Fibroblast of the conjunctiva (primary cell): Measurements from ENCODE around the gene CPNE2.
"Not testable (repeated sequence)": the region's sequence is repeated elsewhere in the genome, so short reads cannot be mapped to it uniquely, and the experiment has no call there.

ENCODE experiments used
- DNase-seq: peaks from one replicate; pipeline ENCODE4 v3.0.0-alpha.2; 2010; ENCODE audit warnings: low read depth

The CPNE2 gene

DNA sequence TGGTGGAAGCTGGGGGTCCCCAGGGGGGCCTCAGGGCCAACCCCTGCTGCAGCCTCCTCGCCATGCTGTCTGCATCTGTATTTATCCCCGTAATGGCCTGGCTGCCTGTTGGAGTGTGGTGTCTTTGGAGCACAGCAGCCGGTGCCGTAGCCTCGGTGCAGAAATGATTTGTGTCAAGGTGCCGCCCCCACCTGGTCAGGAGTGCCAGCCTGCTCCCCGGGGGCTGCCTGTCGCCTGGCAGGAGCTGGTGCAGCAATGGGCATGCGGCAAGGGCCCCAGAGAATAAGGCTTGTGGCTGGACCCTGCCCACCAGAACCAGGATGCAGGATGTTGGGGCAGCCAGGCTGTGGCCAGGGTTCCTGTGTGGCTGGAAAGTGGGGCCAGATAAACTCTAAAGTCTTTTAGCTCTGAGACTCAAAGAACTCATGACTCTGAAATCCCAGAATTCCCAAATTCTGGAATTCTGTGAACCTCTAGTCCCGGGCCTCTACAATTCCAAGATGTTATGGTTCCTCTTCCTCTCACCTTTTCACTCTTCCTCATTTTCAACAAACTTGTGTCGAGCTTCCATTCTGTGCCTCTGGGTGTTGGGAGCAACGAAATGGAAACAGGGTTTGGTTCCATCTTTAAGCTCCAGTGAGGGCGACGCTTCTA, 5.9 kb downstream of the CPNE2 start:
- no peak for DNase-seq

DNA sequence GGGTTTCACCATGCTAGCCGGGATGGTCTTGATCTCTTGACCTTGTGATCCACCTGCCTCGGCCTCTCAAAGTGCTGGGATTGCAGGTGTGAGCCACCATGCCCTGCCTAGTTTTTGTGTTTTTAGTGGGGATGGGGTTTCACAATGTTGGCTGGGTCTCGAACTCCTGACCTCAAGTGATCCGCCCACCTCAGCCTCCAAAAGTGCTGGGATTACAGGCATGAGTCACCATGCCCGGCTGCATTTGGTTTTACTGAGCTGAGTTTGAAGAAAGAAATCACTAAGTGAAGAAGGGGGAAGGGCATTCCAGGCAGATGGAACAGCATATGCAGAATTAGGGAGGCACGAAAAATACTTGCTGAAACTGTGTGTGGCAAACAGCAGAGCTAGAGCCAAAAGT, 7.6 kb downstream of the CPNE2 start:
- not testable (repeated sequence) for DNase-seq

DNA sequence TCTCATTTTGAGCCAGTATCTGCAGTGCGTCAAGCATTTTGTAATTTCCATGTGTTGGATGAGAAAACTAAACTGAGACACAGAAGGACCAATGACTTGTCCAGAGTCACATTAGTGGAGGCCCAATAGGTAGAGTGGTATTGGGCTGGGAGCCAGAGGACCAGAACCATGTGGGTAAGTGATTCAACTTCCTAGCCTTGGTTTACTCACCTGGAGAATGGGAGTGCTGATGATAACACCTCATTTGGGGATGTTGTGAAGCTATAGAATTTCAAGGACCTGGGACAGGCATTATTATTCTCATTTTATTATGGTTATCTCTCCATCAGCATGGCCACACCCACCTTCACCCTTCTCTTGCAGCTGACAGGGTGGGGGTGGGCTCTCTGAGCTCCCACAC, 8.1 kb downstream of the CPNE2 start:
- no peak for DNase-seq

DNA sequence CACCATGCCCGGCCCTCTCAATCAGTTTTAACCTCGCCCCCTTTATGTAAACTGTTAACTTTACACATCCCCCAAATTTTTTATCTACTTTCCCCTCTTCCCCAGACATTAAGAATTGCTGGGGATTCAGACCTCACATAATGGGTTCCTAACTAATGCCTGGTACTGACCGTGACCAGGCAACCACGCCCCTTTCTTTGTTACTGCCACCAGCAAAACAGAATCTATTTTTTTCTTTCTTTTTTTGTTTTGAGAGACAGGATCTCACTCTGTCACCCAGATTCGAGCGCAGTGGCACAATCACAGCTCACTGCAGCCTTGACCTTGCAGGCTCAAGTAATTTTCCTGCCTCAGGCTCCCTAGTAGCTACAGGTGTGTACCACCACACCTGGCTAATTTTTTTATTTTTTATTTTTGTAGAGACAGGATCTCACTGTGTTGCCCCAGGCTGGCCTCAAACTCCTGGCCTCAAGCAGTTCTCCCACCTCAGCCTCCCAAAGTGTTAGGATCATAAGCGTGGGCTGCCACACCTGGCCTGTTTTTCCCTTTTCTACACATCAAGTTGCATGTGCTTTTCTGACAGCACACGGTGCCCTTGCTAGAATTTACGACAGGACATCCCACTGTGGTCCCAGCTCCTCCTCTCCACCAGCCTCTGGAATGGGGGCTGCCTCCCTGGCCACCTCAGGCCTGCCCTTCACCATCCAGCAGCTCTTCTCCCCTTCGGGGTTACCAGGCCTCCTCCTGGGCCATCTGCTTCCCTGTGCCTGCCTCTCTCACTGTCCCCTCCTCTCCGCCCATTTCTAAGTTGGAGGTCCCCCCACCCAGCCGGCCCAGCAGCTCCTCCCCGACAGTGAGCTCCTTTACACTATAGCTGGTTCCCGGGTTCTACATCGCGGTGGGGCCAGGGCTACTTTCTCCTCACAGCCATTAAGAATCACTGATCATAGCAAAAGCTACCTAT, 10.8 kb downstream of the CPNE2 start:
- DNase-seq: no peak

DNA sequence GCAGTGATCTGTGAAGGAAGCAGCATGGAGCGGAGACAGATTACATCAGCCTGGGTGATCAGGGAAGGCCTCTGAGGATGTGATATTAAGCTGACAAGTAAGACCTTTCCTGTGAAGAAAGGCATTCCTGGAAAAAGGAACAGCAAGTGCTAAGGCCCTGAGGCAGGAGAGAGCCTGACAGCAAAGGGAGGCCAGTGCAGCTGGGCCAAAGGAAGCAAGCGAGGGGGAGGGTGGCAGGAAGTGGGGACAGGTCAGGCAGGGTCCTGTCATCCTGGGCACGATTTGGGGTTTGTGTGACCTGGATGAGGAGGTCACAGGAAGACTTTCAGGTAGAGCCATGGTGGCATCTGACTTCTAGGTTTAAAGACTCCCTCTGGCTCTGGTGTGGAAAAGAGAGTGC, 12.3 kb downstream of the CPNE2 start:
- no peak for DNase-seq

DNA sequence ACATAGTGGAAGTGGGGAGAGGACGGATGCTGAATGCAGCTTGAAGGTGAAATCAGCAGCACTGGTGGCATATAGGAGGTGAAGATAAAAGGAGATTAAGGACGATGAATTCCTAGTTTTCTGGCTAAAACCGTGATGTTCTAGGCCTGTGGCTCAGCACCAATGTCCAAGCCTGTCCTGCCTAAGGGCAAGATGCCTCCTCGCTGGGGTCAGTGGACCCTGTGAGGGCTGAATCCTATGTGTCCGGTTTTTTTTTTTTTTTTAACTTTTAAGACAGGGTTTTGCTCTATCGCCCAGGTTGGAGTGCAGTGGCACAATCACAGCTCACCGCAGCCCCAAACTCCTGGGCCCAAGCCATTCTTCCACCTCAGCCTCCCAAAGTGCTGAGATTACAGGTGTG, 12.8 kb downstream of the CPNE2 start:
- DNase-seq: no peak

DNA sequence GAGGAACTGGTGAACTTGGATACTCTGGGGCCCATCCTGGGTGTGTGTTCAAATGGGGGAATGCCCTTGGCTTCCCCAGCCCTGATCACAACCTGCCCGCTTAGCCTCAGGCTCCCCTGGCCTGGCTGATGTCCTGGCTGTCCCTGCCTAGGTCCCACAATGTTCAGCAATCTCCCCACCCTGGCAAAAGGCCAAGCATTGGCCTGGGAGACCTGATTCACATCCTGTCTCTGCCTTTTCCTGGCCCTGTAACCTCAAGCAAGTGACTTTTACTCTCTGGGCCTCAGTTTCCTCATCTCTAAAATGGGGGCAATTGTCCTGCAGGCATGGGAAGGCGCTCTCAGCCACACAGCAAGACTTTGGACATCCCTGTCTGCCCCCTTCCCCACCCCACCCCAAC, 14.4 kb downstream of the CPNE2 start:
- DNase-seq: no peak

DNA sequence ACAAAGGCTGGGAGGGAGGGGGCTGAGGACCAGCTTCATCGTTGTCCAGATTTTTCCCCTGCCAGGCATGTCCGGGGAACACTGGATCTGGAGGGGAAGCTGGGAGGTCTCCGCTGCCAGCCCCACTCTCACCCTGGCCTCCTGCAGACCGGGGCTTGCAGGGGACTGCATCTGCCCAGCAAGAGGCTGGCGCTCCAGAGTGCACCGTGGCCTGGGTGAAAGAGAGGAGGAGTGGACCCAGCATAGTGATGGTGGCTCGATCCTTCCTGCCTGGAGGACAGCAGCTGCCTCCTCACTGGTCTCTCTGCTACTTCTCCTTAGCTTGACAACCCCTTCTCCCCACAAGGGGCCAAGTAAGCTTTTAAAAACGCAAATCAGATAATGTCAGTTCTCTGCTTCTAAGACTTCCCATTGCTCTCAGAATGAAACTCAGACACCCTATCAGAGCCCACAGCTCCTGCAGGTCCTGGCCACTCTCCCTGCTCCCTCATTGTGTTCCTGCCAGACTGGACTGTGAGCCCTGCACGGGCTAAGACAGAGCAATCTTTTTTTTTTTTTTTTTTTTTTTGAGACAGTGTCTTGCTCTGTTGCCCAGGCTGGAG, 15.0 kb downstream of the CPNE2 start:
- no peak for DNase-seq

DNA sequence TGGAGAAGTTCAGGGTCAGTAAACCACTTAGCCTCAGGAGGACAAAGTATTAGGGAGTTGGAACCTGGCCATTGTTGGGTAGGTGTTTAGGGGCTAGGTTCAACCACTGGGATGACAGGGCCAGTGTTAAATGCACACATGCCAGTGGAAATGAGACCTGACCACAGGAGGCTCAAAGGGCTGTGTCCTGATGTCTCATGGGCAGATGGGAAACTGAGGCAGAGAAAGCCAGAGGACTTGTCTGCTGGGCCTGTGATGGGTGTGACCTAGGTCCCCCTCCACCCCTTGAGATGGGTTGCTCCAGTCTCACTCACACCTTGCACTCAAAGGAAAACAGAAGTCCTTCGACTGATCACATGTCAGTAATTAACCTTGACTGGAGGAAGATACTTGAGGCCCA, 16.0 kb downstream of the CPNE2 start:
- DNase-seq: no peak

DNA sequence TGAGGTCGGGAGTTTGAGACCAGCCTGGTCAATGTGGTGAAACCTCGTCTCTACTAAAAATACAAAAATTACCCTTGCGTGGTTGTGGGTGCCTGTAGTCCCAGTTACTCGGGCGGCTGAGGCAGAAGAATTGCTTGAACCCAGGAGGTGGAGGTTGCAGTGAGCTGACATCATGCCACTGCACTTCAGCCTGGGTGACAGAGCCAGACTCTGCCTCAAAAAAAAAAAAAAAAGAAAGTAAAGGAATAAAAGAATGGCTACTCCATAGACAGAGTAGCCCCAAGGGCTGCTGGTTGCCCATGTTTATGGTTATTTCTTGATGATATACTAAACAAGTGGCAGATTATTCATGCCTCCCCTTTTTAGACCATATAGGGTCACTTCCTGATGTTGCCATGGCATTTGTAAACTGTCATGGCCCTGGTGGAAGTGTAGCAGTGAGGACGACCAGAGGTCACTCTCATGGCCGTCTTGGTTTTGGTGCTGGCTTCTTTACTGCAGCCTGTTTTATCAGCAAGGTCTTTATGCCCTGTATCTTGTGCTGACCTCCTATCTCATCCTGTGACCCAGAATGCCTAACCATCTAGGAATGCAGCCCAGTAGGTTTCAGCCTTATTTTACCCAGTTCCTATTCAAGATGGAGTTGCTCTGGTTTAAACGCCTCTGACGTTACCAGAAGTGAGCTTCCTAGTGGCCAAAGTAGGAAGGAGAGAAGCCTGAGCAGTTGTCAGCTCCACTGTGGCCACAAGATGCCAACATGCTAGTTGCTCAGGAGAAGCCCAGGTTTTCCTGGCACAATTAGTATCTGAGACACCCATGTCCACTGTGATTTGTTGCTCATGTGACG, 17.1 kb downstream of the CPNE2 start:
- DNase-seq: not testable (repeated sequence)

DNA sequence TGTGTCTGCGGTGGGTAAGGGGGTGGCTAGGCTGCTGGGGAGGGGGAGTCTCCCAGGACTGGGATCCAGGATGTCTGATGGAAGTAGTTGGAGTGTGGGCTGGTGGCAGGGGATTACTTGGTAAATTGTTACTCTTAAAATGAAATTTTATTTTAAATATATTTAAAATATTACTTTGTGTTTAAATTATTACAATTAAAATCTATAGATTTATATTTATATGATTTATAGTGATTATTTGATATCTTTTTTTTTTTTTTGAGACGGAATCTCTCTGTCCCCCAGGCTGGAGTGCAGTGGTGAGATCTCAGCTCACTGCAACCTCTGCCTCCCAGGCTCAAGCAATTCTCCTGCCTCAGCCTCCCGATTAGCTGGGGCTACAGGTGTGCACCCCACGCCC, 18.6 kb downstream of the CPNE2 start:
- no peak for DNase-seq

DNA sequence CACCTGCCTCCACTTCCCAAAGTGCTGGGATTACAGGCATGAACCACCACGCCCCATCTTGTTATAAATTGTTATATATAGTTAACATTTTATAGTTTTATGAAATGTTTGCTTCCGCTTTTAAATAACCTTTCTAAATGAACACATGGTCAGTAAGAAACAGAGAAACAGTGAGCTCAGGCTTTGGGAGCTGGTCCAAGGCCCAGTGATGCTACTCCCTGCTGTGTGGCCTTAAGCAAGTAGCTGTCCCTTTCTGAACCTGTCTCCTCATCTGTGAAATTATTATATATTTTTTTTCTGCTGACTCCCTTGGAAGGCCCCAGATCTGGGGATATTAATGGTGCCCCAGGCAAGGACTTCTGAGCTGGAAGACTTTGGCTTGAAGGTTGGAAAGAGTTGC, 19.0 kb downstream of the CPNE2 start:
- no peak for DNase-seq

DNA sequence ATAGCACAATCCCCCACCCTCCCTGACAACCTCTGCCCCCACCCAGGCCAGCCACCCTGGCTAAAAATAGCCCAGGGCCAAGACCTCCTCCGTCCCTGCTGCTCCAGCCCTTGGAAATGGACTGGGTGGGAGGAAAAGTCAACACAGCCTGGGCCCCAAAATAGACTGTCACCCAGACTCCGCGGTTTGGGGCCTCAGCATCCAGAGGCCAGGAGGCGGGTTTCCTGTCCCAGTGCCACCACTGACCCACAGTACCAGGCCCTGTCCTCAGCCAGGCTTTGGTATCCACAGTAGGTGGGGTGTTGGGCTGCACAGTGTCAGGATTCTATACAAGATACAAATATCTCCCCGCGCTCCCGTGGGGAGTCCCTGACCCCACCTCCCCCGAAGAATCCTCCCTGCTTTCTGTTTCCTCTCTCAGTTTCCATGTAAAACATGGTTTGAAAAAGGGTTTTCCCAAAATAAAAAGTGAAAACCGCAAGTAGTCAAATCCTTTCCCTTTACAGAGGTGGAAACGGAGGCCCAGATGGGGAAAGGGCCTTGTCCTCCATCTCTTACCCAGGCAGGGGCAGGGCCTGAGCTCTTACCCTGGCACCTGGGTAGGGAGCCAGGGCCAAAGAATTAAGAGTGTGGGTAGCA, 20.1 kb downstream of the CPNE2 start:
- DNase-seq: no peak

DNA sequence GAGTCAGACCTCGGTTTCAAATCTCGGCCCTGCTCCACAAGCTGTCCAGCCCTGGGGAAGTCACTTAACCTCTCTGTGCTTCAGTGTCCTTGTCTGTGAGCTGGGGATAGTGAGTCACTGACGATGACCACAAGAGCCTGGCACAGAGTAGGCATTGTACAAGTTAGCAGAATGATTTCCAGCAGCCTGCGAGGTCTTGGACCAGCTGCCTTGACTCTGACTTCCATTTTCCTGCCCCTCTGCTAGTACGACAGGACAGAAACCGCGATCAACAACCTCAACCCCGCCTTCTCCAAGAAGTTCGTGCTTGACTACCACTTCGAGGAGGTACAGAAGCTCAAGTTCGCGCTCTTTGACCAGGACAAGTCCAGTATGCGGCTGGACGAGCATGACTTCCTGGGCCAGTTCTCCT, 20.7 kb downstream of the CPNE2 start:
- no peak for DNase-seq

DNA sequence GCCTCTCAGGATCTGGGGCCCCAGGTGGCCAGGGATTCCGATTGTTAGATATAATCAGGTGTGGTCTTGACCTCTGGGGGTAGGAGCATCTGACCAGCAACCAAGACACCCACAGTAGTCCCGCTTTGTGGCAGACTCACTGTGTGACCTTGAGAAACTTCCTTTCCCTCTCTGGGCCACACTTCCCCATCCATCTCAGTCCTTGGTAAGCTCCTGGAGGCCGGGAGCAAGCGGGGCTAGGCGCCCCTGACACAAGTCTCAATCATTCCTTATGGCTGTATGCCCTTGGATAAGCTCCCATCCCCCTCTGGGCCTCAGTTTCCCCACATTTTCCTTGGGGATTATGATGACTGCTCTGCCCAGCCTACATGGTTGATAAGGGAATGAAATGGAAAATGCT, 21.3 kb downstream of the CPNE2 start:
- DNase-seq: no peak

DNA sequence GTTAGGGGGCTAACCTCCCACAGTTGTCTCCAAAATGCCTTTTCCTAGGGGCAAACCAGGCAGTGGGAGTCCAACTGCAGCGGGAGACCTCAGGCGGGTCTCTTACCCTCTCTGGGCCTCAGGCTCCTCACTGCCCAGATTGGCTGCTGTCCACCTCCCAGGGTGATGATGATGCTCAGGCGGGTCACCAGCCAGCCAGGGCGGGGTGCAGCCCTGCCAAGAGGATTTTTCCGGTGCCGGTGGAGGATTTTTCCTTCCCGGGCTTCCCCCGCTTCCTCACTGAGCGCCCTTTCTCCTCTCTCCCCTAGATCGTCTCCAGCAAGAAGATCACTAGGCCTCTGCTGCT, 22.8 kb downstream of the CPNE2 start:
- DNase-seq: no peak

DNA sequence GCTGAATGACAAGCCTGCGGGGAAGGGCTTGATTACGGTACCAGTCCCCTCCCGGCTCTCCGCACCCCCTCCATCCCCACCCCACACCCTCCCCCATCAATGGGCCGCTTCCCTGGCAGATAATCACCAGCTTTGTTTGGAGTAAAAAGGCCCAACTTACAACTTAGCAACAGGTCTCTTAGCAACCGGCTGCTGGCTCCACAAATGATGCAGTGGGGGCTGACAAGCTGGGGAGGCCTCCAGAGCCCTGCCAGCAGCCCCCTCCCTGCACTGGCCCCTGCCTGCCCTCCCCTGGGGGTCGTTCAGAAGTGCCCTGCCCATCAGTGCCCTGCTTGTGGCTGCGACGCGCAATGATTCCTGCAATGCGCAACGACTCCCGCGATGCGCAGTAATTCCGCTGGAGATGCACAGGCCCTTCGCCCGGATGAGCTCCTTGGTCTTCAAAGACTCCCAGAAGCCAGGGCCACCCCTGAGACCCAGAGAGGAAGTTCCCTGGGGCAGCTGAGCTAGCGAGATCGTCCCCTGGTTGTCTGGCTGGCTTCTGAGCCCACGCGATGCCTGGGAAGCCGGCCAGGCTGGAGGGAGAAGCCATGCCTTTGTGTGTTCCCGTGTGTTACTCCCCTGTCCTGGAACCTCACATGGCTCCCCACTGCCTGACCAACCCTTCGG, 23.3 kb downstream of the CPNE2 start:
- DNase-seq: no peak

DNA sequence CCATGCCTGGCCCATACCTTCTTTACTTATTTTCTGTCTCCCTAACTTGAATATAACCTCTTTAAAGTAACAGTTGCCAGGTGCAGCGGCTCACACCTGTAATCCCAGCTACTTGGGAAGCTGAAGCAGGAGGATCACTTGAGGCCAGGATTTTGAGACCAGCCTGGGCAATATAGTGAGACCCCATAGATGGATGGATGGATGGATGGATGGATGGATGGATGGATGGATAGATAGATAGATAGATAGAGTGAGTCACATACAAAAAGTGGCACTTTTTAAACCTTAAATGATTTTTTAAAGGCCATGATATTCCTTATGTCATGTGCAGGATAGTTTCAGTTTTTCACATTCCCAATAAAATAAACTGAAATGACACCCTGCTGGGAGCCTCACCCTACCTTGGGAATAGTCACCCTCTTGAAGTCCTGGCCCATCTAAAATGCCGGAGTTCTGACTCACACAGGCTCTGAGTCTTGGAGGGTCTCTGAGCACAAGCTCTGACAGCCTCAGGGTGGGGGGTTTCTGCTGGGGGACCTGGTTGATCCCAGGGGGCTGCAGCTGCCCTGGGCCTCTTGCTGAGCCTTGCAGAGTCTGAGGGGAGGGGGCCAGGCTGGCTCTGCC, 26.2 kb downstream of the CPNE2 start:
- no peak for DNase-seq

DNA sequence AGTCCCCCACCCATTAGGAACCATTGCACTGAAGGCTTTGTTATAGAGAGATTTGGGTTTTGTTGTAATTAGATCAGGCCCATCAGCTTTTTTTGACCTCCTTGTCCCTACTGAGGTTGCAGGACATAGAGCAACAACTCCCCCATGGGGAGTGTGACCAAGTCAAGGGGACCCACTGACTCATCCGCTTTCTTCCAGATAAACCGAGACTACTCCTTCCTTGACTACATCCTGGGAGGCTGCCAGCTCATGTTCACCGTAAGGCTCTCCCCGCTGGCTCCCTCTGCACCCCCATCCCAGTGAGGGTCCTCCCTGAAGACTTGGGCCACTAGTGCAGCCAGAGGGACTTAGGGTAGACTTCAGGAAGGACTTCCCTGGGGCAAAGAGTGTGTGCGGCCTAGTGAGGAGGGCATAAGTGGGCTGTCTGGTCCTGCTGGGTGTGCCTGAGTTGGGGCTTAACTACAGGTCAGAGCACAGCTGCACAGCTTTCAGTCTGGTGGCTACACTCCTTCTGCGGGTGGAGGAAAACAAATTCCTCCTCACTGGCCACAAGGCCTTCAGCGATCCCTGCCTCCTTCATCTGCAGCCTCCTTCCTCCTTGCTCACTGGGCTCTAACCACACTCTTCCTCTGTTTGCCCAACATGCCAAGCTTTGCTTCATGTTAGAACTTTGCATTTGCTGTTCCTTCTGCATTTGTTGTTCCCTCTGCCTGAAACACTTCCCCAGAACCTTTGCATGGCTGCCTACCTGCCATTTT, 31.0 kb downstream of the CPNE2 start:
- no peak for DNase-seq
